ENCODE data around the gene PIWIL4. TPM values are rescaled to one million over a fixed set of nuclear protein-coding genes. Genes with fewer than 3 reads are reported as not detected.
"Not testable (repeated sequence)": the region's sequence is repeated elsewhere in the genome, so short reads cannot be mapped to it uniquely, and the experiment has no call there.

PIWIL4 gene
- polyA plus RNA-seq, 3 donors: 2.7 to 4.0 (median 3.7) TPM

DNA sequence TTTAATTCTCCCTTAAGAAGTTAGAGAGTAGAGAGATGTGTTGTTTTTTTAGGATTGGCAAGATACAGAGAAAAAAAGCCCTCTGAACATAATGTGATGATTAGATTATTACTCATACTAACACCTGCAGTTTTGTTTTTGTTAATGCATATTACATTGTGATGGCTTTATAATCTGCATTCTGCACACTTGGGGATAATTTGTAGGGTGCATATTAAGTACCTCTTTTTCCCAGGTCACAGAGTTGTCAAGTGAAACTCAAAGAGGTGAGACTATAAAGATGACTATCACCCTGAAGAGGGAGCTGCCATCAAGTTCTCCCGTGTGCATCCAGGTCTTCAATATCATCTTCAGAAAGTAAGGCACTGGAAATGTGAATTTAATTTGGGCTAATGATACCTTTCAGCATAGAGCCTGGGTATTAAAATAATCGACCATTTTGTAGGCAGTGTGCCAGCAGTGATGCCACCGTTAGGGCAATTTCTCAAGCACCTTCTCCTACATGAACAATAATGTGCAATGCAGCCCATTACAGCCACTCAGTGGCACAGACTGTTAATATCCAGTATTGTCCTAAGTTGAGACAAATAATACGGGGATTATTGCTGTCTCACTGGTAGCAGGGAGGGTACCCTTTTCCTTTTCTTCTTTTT, 16.2 kb downstream of the PIWIL4 start:
- DNase-seq (ENCODE audit: low read depth in 3 of 3, low spot score in 2 of 3): no peak

DNA sequence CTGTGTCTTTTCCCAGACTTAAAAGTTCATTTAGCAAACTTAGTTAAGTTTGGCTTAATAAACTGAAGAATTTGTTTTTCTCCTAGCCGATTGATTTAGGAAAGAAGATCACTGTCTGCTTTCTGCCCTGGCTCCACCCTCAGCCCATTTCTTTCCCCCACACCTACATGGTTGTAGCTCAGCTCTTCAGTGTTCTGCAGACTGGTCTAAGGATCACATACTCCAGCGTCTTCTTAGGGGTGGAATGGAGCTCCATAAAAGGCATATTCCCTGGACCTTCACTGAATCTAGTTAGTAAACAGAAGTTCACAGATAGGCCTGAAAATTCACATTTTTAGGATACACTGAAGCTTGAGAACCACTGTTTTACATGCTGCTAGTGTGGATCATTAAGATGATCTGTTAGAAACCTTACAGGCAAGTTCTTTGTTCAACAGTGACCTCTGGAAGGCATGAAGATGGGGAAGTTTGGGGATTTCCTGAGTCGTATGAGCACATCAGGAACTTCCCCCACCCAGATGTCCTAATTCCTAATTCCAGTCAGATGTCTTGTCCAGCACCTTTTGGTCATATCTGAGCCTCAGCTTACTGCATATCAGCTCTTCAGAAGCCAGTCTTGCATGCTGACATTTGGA, 16.8 kb downstream of the PIWIL4 start:
- DNase-seq (ENCODE audit: low read depth in 3 of 3, low spot score in 2 of 3): no peak

- DNase-seq (ENCODE audit: low read depth in 3 of 3, low spot score in 2 of 3): no peak
These were observed 17.8 kb downstream of the PIWIL4 start for GRCh38 chr11:94584978-94585377.

DNA sequence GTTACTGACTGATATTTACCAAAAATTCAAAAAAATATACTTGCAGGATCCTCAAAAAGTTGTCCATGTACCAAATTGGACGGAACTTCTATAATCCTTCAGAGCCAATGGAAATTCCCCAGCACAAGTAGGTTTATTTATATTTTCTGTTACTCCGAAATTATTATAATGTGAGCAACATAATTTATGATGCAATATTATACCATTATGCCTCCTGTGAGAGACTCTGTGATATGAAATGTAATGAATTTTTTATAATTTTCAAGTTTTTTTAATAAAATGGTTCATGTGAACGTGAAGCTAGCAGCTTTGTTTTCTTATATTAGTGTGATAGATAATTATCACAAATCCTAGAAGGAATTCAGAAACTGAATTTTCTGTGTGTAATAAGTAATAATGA, 18.2 kb downstream of the PIWIL4 start:
- no peak for DNase-seq (ENCODE audit: low read depth in 3 of 3, low spot score in 2 of 3)

GRCh38 chr11:94586546-94586945, 19.4 kb downstream of the PIWIL4 start:
- no peak for DNase-seq (ENCODE audit: low read depth in 3 of 3, low spot score in 2 of 3)

DNA sequence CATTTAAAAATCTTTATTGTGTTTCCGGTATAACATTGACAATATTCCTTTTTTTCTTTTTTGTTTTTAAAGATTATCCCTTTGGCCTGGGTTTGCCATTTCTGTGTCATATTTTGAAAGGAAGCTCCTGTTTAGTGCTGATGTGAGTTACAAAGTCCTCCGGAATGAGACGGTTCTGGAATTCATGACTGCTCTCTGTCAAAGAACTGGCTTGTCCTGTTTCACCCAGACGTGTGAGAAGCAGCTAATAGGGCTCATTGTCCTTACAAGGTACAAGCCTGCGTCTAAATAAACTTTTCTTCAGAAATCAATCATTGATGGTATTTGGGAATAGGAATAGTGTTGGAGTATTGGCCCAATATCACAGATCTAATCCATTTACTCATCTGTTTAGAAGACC, 19.8 kb downstream of the PIWIL4 start:
- no peak for DNase-seq (ENCODE audit: low read depth in 3 of 3, low spot score in 2 of 3)

GRCh38 chr11:94588366-94588942, 21.3 kb downstream of the PIWIL4 start:
- peak in 1 of 3 donors; percentile 23 for DNase-seq (ENCODE audit: low read depth in 3 of 3, low spot score in 2 of 3)

- DNase-seq (ENCODE audit: low read depth in 3 of 3, low spot score in 2 of 3): no peak
These were observed 23.3 kb downstream of the PIWIL4 start for GRCh38 chr11:94590352-94591041.

DNA sequence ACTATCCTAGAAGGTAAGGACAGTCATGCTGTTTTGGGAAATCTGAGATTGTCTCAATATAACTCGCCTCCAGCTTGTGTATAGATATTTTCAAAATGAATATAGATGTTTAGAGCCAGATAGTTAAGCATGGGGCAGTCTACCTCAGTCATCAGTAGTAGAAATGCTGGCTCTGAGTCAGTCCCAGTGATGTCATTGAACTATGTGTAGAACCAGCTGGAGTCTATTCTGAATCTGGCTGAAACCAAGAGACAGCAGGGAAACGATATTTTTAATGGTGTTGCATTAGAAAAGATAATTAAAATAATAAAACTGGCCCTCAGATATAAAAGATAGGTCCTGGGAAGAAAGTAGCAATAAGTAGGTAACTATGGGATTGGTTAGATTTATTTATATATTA, 25.9 kb downstream of the PIWIL4 start:
- DNase-seq (ENCODE audit: low read depth in 3 of 3, low spot score in 2 of 3): no peak

DNA sequence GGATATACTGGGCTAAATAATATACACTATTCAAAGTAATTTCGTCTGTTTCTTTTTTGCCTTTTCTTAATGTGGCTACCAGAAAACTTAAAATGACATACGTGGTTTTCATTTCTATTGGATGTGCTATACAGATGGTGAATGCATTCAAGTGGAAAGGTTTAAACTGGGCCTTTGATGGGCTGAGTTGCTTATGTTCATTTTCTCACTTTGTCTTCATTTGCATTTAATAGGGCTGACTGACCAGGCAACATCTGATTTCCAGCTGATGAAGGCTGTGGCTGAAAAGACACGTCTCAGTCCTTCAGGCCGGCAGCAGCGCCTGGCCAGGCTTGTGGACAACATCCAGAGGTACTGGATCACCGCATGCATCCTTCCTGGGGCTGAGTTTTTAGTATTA, 27.9 kb downstream of the PIWIL4 start:
- no peak for DNase-seq (ENCODE audit: low read depth in 3 of 3, low spot score in 2 of 3)

GRCh38 chr11:94597896-94598295, 30.7 kb downstream of the PIWIL4 start:
- DNase-seq (ENCODE audit: low read depth in 3 of 3, low spot score in 2 of 3): no peak

DNA sequence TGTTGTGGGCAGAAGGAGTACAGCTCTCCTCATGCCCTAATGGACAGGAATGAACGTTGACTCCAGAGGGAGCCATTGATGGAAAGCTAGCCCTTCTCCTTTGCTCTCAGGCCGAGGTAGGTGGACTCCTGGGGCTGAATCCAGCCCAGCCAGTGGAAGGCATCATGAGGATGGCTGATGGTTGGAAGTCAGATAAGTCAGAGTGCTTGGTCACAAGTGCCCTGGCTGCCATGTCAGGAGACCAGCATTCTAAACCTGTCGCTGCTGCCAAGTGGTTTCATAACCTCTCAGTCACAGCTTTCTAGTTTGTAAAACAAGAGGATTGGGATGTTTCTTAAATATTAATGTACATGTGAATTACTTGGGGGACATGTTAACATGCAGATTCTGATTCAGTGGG, 32.3 kb downstream of the PIWIL4 start:
- no peak for DNase-seq (ENCODE audit: low read depth in 3 of 3, low spot score in 2 of 3)

DNA sequence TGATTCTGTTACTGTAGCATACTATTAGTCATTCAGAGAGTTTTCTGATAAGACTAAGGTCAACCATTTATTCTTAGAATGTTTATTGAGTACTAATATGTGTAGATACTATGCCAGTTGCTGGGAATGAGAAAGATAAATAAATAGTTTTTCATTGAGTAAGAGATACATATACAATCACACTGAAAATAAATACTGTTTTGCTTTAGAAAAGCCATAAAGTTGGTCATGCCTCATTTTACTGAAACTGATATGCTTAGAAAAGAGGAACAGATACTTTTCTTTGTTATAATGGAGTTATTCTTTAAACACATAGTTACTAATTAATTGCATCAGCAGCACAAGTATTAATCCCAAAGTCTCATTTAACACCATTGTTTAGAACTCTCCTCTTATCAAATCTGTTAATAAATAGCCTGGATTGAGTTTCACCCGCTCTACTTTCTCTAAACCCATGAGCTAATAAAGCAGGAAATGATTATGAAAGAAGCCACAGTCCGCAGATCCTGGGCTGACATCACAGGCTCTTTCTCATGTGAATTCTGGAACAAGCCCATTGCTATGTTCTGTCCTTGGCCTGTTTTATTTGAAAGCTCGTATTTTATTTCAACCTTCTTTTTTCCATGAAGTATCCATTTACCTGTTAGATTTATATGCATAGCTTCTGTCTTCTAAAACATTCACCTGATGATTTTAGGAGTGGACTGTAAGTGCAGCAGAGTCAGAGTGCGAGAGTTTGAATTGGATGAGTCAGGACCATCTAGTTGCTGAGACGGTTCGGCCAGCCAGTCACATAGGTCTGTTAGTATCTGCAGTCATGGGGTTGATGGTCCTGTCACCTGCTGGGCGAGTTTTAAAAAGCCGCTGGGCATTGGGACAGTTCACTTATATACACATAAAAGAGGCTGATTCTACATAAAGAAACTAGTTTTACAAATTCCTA, 35.5 kb downstream of the PIWIL4 start:
- DNase-seq (ENCODE audit: low read depth in 3 of 3, low spot score in 2 of 3): peak in 2 of 3 donors; percentile 36 to 38

- DNase-seq (ENCODE audit: low read depth in 3 of 3, low spot score in 2 of 3): no peak
These were observed 36.4 kb downstream of the PIWIL4 start for GRCh38 chr11:94603587-94603986.

- no peak for DNase-seq (ENCODE audit: low read depth in 3 of 3, low spot score in 2 of 3)
These were observed 37.3 kb downstream of the PIWIL4 start for GRCh38 chr11:94604482-94604881.

DNA sequence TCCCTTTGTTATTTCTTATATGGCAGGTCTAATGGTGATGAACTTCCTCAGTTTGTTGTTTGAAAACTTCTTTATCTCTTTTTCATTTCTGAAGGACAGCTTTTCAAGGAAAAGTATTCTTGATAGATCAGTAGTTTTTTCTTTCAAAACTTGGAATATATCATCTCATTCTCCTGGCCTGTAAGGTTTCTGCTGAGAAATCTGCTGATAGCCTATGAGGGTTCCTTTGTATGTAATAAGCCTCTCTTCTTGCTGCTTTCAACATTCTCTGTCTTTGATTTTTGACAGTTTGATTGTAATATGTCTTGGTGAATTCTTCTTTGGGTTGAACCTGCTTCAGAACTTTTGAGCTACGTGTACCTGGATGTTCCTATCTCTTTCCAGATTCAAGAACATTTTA, 46.0 kb downstream of the PIWIL4 start:
- DNase-seq (ENCODE audit: low read depth in 3 of 3, low spot score in 2 of 3): no peak

- DNase-seq (ENCODE audit: low read depth in 3 of 3, low spot score in 2 of 3): peak; percentile 66 to 72 (median 70)
These were observed 56.1 kb downstream of the PIWIL4 start for GRCh38 chr11:94623120-94623735.

DNA sequence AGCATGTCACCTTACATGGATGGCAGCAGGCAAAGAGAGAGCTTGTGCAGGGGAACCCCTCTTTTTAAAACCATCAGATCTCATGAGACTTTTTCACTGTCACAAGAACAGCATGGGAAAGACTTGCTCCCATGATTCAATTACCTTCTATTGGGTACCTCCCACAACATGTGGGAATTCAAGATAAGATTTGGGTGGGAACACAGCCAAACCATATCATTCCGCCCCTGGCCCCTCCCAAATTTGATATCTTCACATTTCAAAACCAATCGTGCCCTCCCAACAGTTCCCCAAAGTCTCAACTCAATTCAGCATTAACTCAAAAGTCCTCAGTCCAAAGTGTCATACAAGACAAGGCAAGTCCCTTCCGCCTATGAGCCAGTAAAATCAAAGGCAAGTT, 58.3 kb downstream of the PIWIL4 start:
- DNase-seq (ENCODE audit: low read depth in 3 of 3, low spot score in 2 of 3): not testable (repeated sequence)

DNA sequence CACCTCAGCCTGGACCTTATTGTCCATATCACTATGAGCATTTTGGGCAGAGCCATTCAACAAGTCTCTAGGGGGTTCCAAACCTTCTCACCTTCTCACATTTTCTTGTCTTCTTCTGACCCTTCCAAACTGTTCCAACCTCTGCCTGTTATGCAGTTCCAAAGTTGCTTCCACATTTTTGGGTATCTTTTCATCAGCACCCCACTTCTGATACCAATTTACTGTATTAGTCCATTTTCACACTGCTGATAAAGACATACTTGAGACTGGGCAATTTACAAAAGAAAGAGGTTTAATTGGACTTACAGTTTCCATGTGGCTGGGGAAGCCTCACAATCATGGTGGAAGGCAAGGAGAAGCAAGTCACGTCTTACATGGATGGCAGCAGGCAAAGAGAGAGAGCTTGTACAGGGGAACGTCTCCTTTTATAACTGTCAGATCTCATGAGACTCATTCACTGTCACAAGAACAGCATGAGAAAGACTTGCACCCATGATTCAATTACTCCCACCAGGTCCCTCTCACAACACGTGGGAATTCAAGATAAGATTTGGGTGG, 59.9 kb downstream of the PIWIL4 start:
- DNase-seq (ENCODE audit: low read depth in 3 of 3, low spot score in 2 of 3): not testable (repeated sequence)

DNA sequence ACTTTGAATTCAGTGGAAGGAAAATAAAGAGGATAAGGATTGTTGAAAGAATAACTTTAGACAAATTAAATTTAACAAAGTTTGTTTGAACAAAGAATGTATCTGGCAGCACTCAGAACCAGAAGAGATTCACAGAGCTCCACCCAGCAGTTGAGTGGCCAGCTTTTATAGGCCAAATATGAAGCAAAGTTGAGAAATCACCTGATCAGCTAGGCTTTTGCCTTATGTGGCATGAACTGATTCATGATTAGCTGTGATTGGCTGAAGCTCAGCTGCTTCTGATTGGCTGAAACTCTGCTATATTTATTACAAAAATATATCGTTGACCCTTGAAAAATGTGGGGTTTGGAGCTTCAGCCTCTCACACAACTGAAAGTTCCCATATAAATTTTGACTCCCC, 62.6 kb downstream of the PIWIL4 start:
- no peak for DNase-seq (ENCODE audit: low read depth in 3 of 3, low spot score in 2 of 3)

Measured in right renal cortex interstitium (tissue), 3 donors.